Stimulated activated CD4-positive, alpha-beta T cell treated with anti-CD3 and anti-CD28 coated beads, Interleukin-12 subunit alpha, Interleukin-12 subunit beta, amount 100 ng/mL, for 4 hours (primary cell): Measurements from ENCODE around the gene CISD1.
A peak's percentile ranks its signal among the peaks of the same experiment; 100 is the strongest.
"Not testable (repeated sequence)": the region's sequence is repeated elsewhere in the genome, so short reads cannot be mapped to it uniquely, and the experiment has no call there.

ENCODE experiments used
- DNase-seq: peaks from one replicate; pipeline ENCODE4 v3.0.0-alpha.2; 2020

The CISD1 gene

GRCh38 chr10:58268946-58269781 is at the start of gene CISD1:
TSS of gene CISD1 (plus strand) at chr10:58269162. CDS start at chr10:58269274, 112 bp downstream.
- DNase-seq, result peak; percentile 91

- DNase-seq, result no peak
Observed at GRCh38 chr10:58219875-58220274, 49.1 kb upstream of the CISD1 start.

GRCh38 chr10:58220769-58221451 is 48.1 kb upstream of the CISD1 start:
- no peak for DNase-seq

- no peak for DNase-seq
Observed at GRCh38 chr10:58225654-58226053, 43.3 kb upstream of the CISD1 start.

- DNase-seq, result not testable (repeated sequence)
Observed at GRCh38 chr10:58229856-58230255, 39.1 kb upstream of the CISD1 start.

GRCh38 chr10:58237014-58237834 is 31.7 kb upstream of the CISD1 start:
- no peak for DNase-seq

GRCh38 chr10:58239561-58240169 is 29.3 kb upstream of the CISD1 start:
- DNase-seq, result no peak

- no peak for DNase-seq
Observed at GRCh38 chr10:58240531-58240930, 28.4 kb upstream of the CISD1 start.

- DNase-seq, result no peak
Observed at GRCh38 chr10:58241346-58241745, 27.6 kb upstream of the CISD1 start.

GRCh38 chr10:58243269-58243668 is 25.7 kb upstream of the CISD1 start:
- DNase-seq, result no peak

GRCh38 chr10:58243801-58244200 is 25.2 kb upstream of the CISD1 start:
- DNase-seq, result not testable (repeated sequence)

GRCh38 chr10:58244242-58244641 is 24.7 kb upstream of the CISD1 start:
- not testable (repeated sequence) for DNase-seq

GRCh38 chr10:58244666-58245065 is 24.3 kb upstream of the CISD1 start:
- DNase-seq, result not testable (repeated sequence)

GRCh38 chr10:58253184-58253583 is 15.8 kb upstream of the CISD1 start:
- DNase-seq, result no peak

GRCh38 chr10:58254644-58255043 is 14.3 kb upstream of the CISD1 start:
- DNase-seq, result no peak

- not testable (repeated sequence) for DNase-seq
Observed at GRCh38 chr10:58256013-58256780, 12.8 kb upstream of the CISD1 start.

GRCh38 chr10:58258977-58259692 is 9.8 kb upstream of the CISD1 start:
- DNase-seq, result no peak

GRCh38 chr10:58260334-58260733 is 8.6 kb upstream of the CISD1 start:
- DNase-seq, result no peak

- DNase-seq, result no peak
Observed at GRCh38 chr10:58262766-58263165, 6.2 kb upstream of the CISD1 start.

GRCh38 chr10:58264780-58265179 is 4.2 kb upstream of the CISD1 start:
- DNase-seq, result no peak

GRCh38 chr10:58265249-58265648 is 3.7 kb upstream of the CISD1 start:
- DNase-seq, result no peak
